Fibroblast of mammary gland (primary cell): ENCODE results near the gene JAZF1.

Experiments
- DNase-seq: peaks from one replicate; pipeline ENCODE4 v3.0.0-alpha.2; 2010; ENCODE audit warnings: low read depth
- H3K4me3 ChIP-seq: 2 replicates; pipeline ENCODE4 v1.5.1; 2011; ENCODE audit warnings: low read depth, mild to moderate bottlenecking, low read length, moderate library complexity; ENCODE audit not compliant: control insufficient read depth
- TF ChIP-seq, protein P1 (sequence below): conservative IDR thresholded peaks from 2 replicates; pipeline ENCODE4 v1.5.1; 2011; ENCODE audit warnings: low read depth, low read length, inconsistent platforms; ENCODE audit not compliant: control insufficient read depth, insufficient read depth

The JAZF1 gene

DNA sequence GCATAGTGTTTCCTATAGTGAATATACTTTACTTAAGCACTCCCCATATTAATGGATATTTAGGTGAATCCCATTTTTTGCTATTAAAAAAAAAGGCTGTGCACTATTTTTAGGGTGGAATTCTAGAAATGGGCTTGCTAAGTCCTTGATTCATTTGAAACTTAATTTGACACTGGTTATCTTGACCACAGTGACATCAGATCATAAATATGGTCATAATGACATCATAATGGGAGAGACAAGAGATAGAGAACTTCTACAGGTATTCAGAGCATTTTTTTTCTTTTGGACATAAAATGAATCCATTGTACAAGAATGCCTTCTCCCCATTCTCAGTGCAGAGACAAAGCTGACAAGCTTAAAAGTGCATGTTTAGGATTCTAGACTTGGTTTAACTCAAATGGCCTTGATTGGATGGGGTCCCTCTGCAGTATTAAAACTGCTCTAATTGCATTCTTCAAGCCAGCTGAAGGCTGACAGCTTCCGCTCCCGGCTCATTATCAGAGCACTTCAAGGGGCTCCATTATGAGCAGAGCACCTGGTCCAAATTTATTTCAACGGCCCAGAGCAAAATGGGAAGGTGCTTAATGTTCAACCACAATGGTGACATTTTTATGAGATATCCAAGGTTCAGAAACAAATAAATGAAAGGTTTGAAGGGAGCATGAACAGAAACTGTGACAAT is 104.8 kb downstream of the JAZF1 start:
- no peak overlapping the region for H3K4me3 ChIP-seq
- no peak for DNase-seq
- TF ChIP-seq, protein P1, sequence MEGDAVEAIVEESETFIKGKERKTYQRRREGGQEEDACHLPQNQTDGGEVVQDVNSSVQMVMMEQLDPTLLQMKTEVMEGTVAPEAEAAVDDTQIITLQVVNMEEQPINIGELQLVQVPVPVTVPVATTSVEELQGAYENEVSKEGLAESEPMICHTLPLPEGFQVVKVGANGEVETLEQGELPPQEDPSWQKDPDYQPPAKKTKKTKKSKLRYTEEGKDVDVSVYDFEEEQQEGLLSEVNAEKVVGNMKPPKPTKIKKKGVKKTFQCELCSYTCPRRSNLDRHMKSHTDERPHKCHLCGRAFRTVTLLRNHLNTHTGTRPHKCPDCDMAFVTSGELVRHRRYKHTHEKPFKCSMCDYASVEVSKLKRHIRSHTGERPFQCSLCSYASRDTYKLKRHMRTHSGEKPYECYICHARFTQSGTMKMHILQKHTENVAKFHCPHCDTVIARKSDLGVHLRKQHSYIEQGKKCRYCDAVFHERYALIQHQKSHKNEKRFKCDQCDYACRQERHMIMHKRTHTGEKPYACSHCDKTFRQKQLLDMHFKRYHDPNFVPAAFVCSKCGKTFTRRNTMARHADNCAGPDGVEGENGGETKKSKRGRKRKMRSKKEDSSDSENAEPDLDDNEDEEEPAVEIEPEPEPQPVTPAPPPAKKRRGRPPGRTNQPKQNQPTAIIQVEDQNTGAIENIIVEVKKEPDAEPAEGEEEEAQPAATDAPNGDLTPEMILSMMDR: no peak

DNA sequence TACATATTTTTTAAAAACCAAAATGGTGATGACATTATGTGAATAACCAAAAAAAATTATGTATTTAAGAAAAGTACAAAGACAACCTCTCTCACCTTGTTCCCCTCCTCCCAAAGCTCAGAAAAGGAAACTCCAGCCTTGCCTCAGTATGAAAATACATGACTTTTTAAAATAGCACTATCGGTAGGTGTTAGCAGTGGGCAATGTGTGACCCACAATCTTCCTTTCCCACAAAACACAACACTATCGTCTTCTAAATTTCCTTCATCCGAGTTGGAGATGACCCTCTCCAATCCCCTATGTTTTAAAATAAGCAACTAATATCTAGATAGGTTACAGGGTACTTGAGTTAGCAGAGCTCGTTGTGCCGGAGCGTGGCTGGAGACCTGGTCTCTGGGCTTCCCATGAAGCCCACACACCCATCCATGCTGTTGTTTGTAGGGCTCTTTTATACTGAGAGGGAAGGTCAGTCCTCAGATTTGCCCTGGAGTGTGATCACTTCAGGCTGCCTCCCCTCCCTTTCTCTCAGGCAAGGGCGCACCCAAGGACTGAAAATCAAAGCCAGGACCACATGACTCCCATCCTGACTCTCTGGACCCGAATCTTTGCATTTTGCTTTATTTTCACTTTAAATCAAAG is 107.6 kb downstream of the JAZF1 start:
- no peak overlapping the region for H3K4me3 ChIP-seq
- DNase-seq: no peak
- TF ChIP-seq, protein P1: no peak

DNA sequence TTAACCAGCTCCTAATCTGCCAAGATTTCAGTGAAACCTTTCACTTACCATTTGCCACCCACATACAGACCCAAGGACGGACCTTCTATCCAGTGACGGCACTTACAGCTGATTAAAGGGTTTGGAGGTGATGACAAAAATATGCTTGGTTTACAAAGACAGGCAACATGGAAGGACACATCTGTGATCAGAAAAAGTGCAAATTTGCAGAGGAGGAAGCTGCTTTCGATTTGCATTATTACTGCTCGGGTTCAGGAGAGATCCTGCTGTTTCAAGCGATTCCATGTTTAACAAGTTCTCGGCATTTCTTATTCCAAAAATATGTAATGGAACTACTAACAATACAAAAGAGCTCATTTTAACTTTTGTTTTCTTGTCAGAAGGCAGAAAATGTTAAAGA is 109.0 kb downstream of the JAZF1 start:
- TF ChIP-seq, protein P1: no peak

DNA sequence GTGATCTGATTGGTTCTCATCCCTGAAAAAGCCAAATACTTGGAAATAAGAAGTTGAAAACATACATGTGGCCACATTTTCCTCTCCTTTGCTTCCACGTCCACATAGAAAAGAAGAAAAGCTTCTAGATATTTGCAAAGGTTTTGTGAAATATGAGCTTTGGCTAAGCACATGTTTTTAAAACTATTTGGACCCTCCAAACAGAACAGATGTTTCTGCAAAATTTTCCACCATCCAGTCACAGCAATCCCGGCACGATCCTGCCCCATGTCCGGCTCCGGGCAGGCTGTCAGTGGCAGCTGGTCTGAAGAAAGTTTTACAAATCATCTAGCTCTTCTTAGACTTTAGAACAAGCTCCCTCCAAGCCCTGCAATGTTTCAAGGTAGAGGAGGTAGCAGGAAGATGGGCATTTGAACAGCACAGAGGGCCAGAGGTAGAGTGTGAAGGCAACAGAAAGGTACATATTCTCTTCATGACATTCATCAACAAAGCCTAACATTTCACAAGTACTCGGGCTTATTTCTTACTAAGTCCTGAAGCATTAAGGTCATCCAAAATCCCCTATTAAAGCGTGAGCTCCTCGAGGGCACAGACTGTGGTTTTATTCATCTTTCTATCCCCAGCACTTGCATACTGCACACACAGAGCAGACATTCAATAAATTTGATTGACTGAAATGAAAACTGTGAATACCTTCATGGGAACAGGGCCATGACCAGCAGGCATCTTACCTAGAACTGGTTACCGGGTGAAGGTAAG is 110.1 kb downstream of the JAZF1 start:
- no peak overlapping the region for H3K4me3 ChIP-seq
- TF ChIP-seq, protein P1: no peak
- DNase-seq: no peak

More for the DNA sequence above, 109.0 kb downstream of the JAZF1 start:
- no peak for DNase-seq
- peak overlapping the region; percentile 28 for H3K4me3 ChIP-seq

DNA sequence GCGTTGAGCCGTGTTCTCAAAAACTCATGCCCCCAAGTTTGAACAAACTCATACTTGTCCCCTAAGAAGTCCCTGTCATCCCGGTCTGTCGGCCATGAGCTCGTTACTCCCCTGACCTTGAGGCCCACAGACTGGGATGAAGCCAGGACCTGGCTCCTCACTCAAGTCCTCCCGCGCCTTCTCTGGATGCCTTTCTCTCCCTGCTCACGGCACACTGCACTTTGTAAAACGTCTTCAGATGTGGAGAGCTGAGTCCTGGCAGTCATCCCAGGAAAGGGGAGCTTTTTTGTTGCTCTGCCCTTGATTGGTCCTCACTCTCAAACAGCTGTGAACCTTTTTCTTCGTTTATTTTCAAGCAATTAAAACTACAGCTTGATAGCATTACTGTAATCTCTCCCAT is 110.8 kb downstream of the JAZF1 start:
- peak; percentile 81 for DNase-seq
- TF ChIP-seq, protein P1: no peak
- no peak overlapping the region for H3K4me3 ChIP-seq

DNA sequence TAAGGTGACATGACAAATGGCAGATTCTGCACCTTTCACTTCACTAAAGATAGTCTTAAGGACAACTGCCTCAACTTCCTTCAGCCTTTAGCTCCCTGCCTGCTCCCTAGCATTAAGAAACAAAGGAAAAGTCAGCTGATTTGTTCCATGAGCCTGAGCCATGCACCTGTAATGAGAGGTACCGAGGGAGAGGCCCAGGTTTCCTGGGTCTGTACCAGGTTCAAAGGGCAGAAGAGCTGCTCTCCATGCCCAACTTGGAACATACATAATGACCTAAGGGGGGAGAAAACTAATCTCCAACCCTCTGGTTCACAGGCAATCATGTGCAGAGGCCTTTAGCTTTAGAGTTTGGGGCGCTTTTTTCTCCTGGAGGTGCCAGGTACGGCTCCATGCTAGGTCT is 111.2 kb downstream of the JAZF1 start:
- DNase-seq: no peak
- TF ChIP-seq, protein P1: no peak
- no peak overlapping the region for H3K4me3 ChIP-seq
